ENCODE measurements around the gene DTHD1. TPM values are rescaled to one million over a fixed set of nuclear protein-coding genes. Genes with fewer than 3 reads are reported as not detected.

The DTHD1 gene
- total RNA-seq, 1 donor from 2014 or later = 0.55 TPM

DNA sequence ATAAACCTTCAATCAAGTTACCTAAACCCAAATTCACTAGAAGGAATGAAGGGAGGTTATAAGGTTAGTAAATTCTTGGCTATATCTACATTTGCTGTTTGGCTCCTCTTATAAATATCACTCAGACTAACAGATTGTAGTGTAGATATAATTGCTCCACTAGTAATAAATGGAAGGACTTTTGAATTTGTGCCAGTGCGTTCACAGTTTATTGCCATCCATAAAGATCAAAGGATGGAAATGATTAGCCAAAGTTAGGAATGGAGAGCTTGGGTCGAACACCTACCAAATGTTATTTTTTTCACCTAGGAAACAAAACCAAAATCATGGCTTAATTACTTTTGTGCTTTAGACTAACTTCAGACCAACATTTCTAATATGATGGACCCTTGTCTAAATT is 9.2 kb downstream of the DTHD1 start:
- ATAC-seq (no peak), DNase-seq (no peak)
- no peak overlapping the region for H3K4me3 ChIP-seq
- H3K36me3 ChIP-seq = no peaks in the 10 kb centered on the region
- H3K4me1 ChIP-seq = no peaks in the 10 kb centered on the region
- H3K27ac ChIP-seq = no peak overlapping the region
- TF ChIP-seq, protein P1, sequence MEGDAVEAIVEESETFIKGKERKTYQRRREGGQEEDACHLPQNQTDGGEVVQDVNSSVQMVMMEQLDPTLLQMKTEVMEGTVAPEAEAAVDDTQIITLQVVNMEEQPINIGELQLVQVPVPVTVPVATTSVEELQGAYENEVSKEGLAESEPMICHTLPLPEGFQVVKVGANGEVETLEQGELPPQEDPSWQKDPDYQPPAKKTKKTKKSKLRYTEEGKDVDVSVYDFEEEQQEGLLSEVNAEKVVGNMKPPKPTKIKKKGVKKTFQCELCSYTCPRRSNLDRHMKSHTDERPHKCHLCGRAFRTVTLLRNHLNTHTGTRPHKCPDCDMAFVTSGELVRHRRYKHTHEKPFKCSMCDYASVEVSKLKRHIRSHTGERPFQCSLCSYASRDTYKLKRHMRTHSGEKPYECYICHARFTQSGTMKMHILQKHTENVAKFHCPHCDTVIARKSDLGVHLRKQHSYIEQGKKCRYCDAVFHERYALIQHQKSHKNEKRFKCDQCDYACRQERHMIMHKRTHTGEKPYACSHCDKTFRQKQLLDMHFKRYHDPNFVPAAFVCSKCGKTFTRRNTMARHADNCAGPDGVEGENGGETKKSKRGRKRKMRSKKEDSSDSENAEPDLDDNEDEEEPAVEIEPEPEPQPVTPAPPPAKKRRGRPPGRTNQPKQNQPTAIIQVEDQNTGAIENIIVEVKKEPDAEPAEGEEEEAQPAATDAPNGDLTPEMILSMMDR (IDR thresholded peaks at IDR 0.05) = no peak
- intact Hi-C loops (cut with DNase I) = no loop called here
- no peaks in the 10 kb centered on the region for H3K9me3 ChIP-seq
- H3K27me3 ChIP-seq = no peaks in the 10 kb centered on the region

DNA sequence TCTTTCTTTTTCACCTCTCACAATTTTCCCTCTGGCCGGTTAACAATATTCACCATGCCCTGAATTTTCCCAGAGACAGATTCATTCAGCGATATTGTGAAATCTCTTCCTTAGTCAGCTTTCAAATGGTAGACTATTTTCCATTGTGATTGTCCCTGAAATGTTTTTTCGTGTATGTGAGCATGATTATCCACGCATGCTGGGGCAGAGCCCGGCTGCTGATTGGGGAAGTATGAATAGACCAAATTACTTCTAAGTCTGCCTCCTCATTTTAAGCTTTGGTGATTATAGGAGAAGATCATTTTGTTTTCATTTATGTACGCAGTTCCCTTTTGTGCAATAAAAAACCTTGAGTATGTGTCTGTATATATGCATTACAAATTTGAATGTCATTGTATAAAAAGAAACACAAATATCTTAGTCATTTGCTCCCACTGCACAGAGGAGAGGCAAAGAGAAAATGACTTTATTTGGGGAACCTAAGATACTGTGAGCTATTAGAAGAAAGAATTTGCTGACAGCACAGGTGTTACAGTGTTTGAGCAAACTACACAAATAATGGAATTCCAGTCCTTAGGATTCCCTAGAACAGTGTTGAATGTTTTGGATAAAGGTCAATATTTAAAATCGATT is 11.3 kb downstream of the DTHD1 start:
- Histone ChIP-seq H3K9me3 (no peaks in the 10 kb centered on the region), H3K4me3 (no peak overlapping the region), H3K4me1 (no peaks in the 10 kb centered on the region), H3K27me3 (no peaks in the 10 kb centered on the region), H3K27ac (no peak overlapping the region), H3K36me3 (no peaks in the 10 kb centered on the region)
- intact Hi-C loops (cut with DNase I) = no loop called here
- TF ChIP-seq, protein P1 (IDR thresholded peaks at IDR 0.05) = no peak
- DNase-seq (no peak), ATAC-seq (no peak)

DNA sequence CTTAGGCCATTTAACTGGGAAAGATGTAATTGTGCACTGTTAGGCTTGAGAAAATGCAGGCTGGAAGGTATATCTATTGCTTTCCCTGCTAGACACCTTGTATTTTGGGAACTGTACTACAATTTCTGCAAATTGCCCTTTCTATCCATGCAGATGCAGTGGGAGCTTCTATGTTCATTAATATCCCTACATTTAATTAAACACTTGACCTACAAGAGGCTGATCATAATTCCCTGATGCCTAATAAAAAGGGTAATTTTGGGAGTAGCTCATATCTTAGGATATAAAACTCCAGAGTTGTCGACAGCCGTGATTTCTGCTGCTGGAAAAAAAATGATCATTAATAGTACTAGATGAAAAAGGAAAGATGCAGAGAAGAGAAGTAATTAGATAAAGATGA is 19.7 kb downstream of the DTHD1 start:
- Histone ChIP-seq H3K36me3 (no peaks in the 10 kb centered on the region), H3K4me3 (no peak overlapping the region), H3K4me1 (no peaks in the 10 kb centered on the region), H3K27ac (no peak overlapping the region), H3K27me3 (no peaks in the 10 kb centered on the region), H3K9me3 (no peaks in the 10 kb centered on the region)
- intact Hi-C loops (cut with DNase I) = no loop called here
- TF ChIP-seq, protein P1 (IDR thresholded peaks at IDR 0.05) = no peak
- no peak for DNase-seq
- ATAC-seq = no peak

DNA sequence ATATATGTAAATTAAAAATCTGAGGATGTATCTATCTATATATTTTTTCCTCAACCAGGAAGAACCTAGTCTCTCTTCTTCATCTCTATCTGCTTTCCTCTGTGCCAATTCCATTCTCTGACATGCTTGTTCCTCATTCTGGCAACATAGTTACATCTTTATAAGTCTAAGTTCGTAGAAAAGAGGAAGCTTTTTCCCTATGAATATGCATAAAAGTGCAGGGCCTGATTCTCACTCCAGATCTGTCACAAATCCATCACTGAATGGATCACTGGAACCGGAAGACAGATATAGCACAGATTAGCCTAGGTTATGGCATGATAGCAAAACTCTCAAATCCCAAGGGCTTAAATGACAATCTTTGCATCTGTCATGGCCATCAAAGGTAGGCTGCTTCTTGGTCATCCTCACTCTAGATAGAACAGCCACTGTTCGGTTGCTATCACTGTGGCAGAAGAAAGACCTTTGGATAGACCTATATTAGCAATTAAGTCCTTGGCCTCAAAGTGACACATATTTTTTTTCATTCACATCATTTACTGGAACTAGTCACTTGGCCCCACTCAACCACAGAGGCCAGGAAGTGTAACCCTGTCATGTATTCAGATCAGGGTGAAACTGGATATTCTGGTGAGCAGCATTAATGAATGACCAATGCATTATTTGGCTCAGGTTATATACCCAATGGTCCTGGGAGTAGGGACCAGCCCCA is 22.2 kb downstream of the DTHD1 start:
- intact Hi-C loops (cut with DNase I) = no loop called here
- no peaks in the 10 kb centered on the region for H3K9me3 ChIP-seq
- no peaks in the 10 kb centered on the region for H3K27me3 ChIP-seq
- DNase-seq = no peak
- peak; percentile 74 for ATAC-seq
- H3K27ac ChIP-seq = no peak overlapping the region
- no peak overlapping the region for H3K4me3 ChIP-seq
- TF ChIP-seq, protein P1 (IDR thresholded peaks at IDR 0.05) = no peak
- H3K36me3 ChIP-seq = no peaks in the 10 kb centered on the region
- H3K4me1 ChIP-seq = no peaks in the 10 kb centered on the region

DNA sequence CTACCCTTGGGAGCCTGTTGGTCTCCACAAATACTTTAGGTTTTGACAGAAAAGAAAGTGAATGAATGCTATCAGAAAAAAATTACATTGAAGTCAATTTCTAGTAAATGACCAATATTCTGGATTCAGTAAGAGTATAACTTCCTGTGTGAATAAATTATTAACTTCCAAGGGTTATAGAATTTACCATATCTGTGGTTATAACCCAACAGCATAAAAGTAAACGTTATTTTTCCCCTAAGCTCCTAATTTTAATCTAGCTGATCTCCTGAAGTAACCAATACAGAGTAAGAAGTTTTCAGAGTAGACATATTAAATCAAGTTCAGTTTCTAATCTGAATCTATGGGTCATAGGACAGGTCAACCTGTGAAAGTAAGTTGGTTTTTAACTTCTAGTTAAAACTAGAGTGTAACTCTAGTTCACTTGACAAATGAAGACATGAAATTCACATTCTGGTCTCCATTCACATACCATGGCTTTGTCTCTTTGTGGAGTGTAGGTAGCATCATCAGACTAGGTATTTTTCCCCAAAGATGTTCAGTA is 22.8 kb downstream of the DTHD1 start:
- Histone ChIP-seq H3K27me3 (no peaks in the 10 kb centered on the region), H3K4me3 (no peak overlapping the region), H3K27ac (no peak overlapping the region), H3K9me3 (no peaks in the 10 kb centered on the region), H3K36me3 (no peaks in the 10 kb centered on the region), H3K4me1 (no peaks in the 10 kb centered on the region)
- TF ChIP-seq, protein P1 (IDR thresholded peaks at IDR 0.05) = no peak
- intact Hi-C loops (cut with DNase I) = no loop called here
- ATAC-seq = no peak
- DNase-seq = no peak
